ENCODE results near the gene FBXW7. TPM values are rescaled to one million over a fixed set of nuclear protein-coding genes. Genes with fewer than 3 reads are reported as not detected.

Gene FBXW7
- total RNA-seq, 1 experiment from 2014 or later, result 33.5 TPM

DNA sequence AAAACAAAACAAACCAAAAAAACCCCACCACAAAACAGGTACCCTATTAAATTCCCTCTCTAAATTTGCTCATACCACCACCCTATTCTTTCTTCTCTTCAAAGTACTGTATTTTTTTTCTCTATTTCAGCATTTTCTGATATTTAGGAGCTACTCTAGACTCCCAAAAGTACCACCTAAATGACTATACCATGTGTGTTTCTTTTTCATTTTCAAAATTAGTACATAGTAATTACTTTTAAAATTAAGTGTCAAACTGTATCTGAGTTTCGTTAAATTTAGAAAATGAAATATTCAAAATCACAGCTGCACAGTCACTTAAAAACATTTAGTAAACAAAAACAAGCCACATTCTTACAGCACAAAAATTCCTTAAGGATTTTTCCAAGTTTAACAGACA, 161.7 kb downstream of the FBXW7 start:
- no peak for DNase-seq (ENCODE audit: low spot score)
- H3K36me3 ChIP-seq (ENCODE audit: insufficient read depth, low read length, poor library complexity, severe bottlenecking), result no peaks in the 10 kb centered on the region
- no peak overlapping the region for H3K27ac ChIP-seq (ENCODE audit: low read depth, low read length, poor library complexity, severe bottlenecking)
- no peaks in the 10 kb centered on the region for H3K27me3 ChIP-seq (replicated peaks; ENCODE audit: insufficient read depth, low read depth, low read length, poor library complexity)
- no peak overlapping the region for H3K4me3 ChIP-seq (ENCODE audit: low read depth, low read length, poor library complexity, severe bottlenecking)
- intact Hi-C loops (cut with micrococcal nuclease; ENCODE audit: unreplicated experiment), result loop anchor here (5.0 kb wide), 1 partner anchor 1012 kb away; no protein-coding TSS in a partner anchor
- ChIA-PET CTCF (interaction anchor here (0.6 kb wide), 1 partner anchor 14 kb away, joined by 4 read pairs; no protein-coding TSS in a partner anchor), POLR2A (ENCODE audit: low non-redundant PET) (no interaction called here)
- peaks cover 14% of the 10 kb centered on the region for H3K4me1 ChIP-seq (ENCODE audit: insufficient read depth, low read length, poor library complexity, severe bottlenecking)
- BruUV-seq (replicated peaks), result no TSS peak
- TF ChIP-seq, protein P1, sequence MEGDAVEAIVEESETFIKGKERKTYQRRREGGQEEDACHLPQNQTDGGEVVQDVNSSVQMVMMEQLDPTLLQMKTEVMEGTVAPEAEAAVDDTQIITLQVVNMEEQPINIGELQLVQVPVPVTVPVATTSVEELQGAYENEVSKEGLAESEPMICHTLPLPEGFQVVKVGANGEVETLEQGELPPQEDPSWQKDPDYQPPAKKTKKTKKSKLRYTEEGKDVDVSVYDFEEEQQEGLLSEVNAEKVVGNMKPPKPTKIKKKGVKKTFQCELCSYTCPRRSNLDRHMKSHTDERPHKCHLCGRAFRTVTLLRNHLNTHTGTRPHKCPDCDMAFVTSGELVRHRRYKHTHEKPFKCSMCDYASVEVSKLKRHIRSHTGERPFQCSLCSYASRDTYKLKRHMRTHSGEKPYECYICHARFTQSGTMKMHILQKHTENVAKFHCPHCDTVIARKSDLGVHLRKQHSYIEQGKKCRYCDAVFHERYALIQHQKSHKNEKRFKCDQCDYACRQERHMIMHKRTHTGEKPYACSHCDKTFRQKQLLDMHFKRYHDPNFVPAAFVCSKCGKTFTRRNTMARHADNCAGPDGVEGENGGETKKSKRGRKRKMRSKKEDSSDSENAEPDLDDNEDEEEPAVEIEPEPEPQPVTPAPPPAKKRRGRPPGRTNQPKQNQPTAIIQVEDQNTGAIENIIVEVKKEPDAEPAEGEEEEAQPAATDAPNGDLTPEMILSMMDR (conservative IDR thresholded peaks at IDR 0.05; ENCODE audit: low read depth, low read length), result no peak
- TF ChIP-seq EZH2 (IDR thresholded peaks at IDR 0.05; ENCODE audit: borderline replicate concordance, low read depth, low read length, poor library complexity, severe bottlenecking), result no peak
- H3K9me3 ChIP-seq (ENCODE audit: low read depth, low read length, poor library complexity, severe bottlenecking), result no peaks in the 10 kb centered on the region

DNA sequence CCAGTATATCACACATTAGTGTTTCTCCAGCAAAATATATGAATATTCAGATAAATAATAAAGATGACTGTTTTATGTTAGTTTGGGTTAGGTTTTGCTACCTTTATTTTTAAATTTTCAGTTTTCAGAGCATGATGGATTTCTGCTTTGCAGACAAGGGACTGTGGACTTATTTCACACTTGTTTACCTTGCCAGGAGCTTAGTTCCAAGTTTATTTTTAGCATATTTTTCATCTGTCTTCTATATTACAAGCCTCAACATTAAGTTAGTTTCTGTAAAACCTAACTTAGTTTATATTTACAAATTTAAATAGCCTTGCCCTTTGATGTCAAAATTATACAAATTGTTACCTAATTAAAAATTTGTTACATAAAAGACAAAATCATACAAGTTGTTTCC, 163.4 kb downstream of the FBXW7 start:
- Histone ChIP-seq H3K9me3 (ENCODE audit: low read depth, low read length, poor library complexity, severe bottlenecking) (no peaks in the 10 kb centered on the region), H3K4me1 (ENCODE audit: insufficient read depth, low read length, poor library complexity, severe bottlenecking) (peaks cover 27% of the 10 kb centered on the region), H3K36me3 (ENCODE audit: insufficient read depth, low read length, poor library complexity, severe bottlenecking) (no peaks in the 10 kb centered on the region), H3K4me3 (ENCODE audit: low read depth, low read length, poor library complexity, severe bottlenecking) (no peak overlapping the region), H3K27ac (ENCODE audit: low read depth, low read length, poor library complexity, severe bottlenecking) (no peak overlapping the region), H3K27me3 (replicated peaks; ENCODE audit: insufficient read depth, low read depth, low read length, poor library complexity) (no peaks in the 10 kb centered on the region)
- TF ChIP-seq EZH2 (IDR thresholded peaks at IDR 0.05; ENCODE audit: borderline replicate concordance, low read depth, low read length, poor library complexity, severe bottlenecking), result no peak
- TF ChIP-seq, protein P1 (conservative IDR thresholded peaks at IDR 0.05; ENCODE audit: low read depth, low read length), result no peak
- BruUV-seq (replicated peaks), result no TSS peak
- no peak for DNase-seq (ENCODE audit: low spot score)
- ChIA-PET POLR2A (ENCODE audit: low non-redundant PET) (no interaction called here), CTCF (no interaction called here)
- intact Hi-C loops (cut with micrococcal nuclease; ENCODE audit: unreplicated experiment), result loop anchor here (5.0 kb wide), 1 partner anchor 1010 kb away; no protein-coding TSS in a partner anchor

- H3K27me3 ChIP-seq (replicated peaks; ENCODE audit: insufficient read depth, low read depth, low read length, poor library complexity), result no peaks in the 10 kb centered on the region
- TF ChIP-seq EZH2 (IDR thresholded peaks at IDR 0.05; ENCODE audit: borderline replicate concordance, low read depth, low read length, poor library complexity, severe bottlenecking), result no peak
- TF ChIP-seq, protein P1 (conservative IDR thresholded peaks at IDR 0.05; ENCODE audit: low read depth, low read length), result peak; percentile 56
- no TSS peak for BruUV-seq (replicated peaks)
- intact Hi-C loops (cut with micrococcal nuclease; ENCODE audit: unreplicated experiment), result loop anchor here (5.0 kb wide), 1 partner anchor 1008 kb away; no protein-coding TSS in a partner anchor
- no peaks in the 10 kb centered on the region for H3K9me3 ChIP-seq (ENCODE audit: low read depth, low read length, poor library complexity, severe bottlenecking)
- CTCF ChIA-PET, result no interaction called here
- H3K4me3 ChIP-seq (ENCODE audit: low read depth, low read length, poor library complexity, severe bottlenecking), result no peak overlapping the region
- POLR2A ChIA-PET (ENCODE audit: low non-redundant PET), result no interaction called here
- H3K36me3 ChIP-seq (ENCODE audit: insufficient read depth, low read length, poor library complexity, severe bottlenecking), result no peaks in the 10 kb centered on the region
- DNase-seq (ENCODE audit: low spot score), result peak; percentile 21
- no peak overlapping the region for H3K27ac ChIP-seq (ENCODE audit: low read depth, low read length, poor library complexity, severe bottlenecking)
- peaks cover 27% of the 10 kb centered on the region for H3K4me1 ChIP-seq (ENCODE audit: insufficient read depth, low read length, poor library complexity, severe bottlenecking)
Observed at GRCh38 chr4:152369902-152370295, 166.0 kb downstream of the FBXW7 start.
